UCSD-AML1 (cell line): ENCODE results near the gene NDRG3.
"Not testable (repeated sequence)": the region's sequence is repeated elsewhere in the genome, so short reads cannot be mapped to it uniquely, and the experiment has no call there.

Experiments used
- DNase-seq: peaks from one replicate; lab custom pipeline; 2025; ENCODE audit not compliant: unreplicated experiment; lab: John Stamatoyannopoulos, UW

Gene NDRG3

GRCh38 chr20:36695467-36695866 is 50.4 kb downstream of the NDRG3 start:
- not testable (repeated sequence) for DNase-seq

- no peak for DNase-seq
Measured at GRCh38 chr20:36688630-36689029, 57.3 kb downstream of the NDRG3 start.

- DNase-seq: no peak
Measured at GRCh38 chr20:36687850-36688249, 58.0 kb downstream of the NDRG3 start.

- no peak for DNase-seq
Measured at GRCh38 chr20:36686944-36687343, 58.9 kb downstream of the NDRG3 start.

GRCh38 chr20:36686504-36686903 is 59.4 kb downstream of the NDRG3 start:
- no peak for DNase-seq

- DNase-seq: no peak
Measured at GRCh38 chr20:36684747-36685146, 61.1 kb downstream of the NDRG3 start.

- no peak for DNase-seq
Measured at GRCh38 chr20:36682311-36682710, 63.6 kb downstream of the NDRG3 start.

GRCh38 chr20:36677422-36677771 is 68.5 kb downstream of the NDRG3 start:
- no peak for DNase-seq

GRCh38 chr20:36676701-36677421 is 69.0 kb downstream of the NDRG3 start:
- DNase-seq: no peak

GRCh38 chr20:36675545-36675944 is 70.3 kb downstream of the NDRG3 start:
- DNase-seq: not testable (repeated sequence)

- DNase-seq: no peak
Measured at GRCh38 chr20:36672991-36673390, 72.9 kb downstream of the NDRG3 start.

GRCh38 chr20:36670665-36671357 is 75.1 kb downstream of the NDRG3 start:
- no peak for DNase-seq

GRCh38 chr20:36666181-36666740 is 79.6 kb downstream of the NDRG3 start:
- no peak for DNase-seq

- no peak for DNase-seq
Measured at GRCh38 chr20:36663031-36663430, 82.9 kb downstream of the NDRG3 start.

GRCh38 chr20:36658300-36658699 is 87.6 kb downstream of the NDRG3 start:
- DNase-seq: no peak

GRCh38 chr20:36656733-36657132 is 89.2 kb downstream of the NDRG3 start:
- DNase-seq: no peak

GRCh38 chr20:36655004-36655403 is 90.9 kb downstream of the NDRG3 start:
- DNase-seq: no peak

GRCh38 chr20:36654506-36654905 is 91.4 kb downstream of the NDRG3 start:
- no peak for DNase-seq

- no peak for DNase-seq
Measured at GRCh38 chr20:36653456-36653855, 92.4 kb downstream of the NDRG3 start.

- no peak for DNase-seq
Measured at GRCh38 chr20:36647196-36648121, 98.4 kb downstream of the NDRG3 start.

- no peak for DNase-seq
Measured at GRCh38 chr20:36646678-36647077, 99.2 kb downstream of the NDRG3 start.
